Stimulated activated CD8-positive, alpha-beta memory T cell treated with anti-CD3 and anti-CD28 coated beads, Interleukin-15, amount 100 ng/mL, for 24 hours (primary cell): ENCODE data around the gene PGRMC2.

Experiments
- DNase-seq: peaks from one replicate; pipeline ENCODE4 v3.0.0-alpha.2; 2020; ENCODE audit warnings: low read depth

PGRMC2 gene, protein sequence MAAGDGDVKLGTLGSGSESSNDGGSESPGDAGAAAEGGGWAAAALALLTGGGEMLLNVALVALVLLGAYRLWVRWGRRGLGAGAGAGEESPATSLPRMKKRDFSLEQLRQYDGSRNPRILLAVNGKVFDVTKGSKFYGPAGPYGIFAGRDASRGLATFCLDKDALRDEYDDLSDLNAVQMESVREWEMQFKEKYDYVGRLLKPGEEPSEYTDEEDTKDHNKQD

GRCh38 chr4:128287141-128287870, at the start of gene PGRMC2:
Gene PGRMC2, minus strand, starts transcription at chr4:128287813. Its CDS starts 23 bp downstream, at chr4:128287790.
- peak; percentile 9 for DNase-seq

GRCh38 chr4:128335541-128335940, 47.9 kb upstream of the PGRMC2 start:
- no peak for DNase-seq

GRCh38 chr4:128334256-128334655, 46.6 kb upstream of the PGRMC2 start:
- no peak for DNase-seq

DNA sequence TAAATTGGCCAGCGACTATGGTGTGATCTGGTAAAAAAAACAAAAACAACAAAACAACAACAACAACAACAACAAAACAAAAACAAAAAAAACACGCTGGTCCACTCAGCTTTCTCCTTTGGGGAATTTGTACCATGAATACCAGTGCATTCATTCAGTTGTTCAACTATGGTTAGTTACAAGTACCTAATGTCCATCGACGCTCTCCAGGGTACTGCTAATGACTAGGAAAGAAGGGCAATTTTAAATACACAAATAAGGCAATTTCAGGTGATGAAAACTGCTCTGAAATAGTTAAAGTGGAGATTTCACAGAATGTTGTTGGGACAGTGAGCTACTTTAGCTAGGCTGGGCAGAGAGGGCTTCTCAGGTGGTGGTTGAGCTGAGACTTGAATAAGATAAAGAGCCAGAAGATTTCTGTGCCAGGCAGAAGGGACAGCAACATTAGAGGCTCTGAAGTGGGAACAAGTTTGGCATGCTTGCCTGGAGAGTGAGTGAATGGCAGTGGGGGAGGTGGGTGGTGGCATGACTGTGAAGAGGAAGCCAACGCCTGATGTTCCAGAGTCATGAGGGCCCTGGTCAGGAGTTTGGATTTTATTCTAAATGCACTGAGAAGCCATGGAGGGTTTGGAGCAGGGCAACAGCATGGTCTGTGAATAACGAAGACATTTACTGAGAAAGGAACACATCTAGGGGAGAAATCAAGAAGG, 45.9 kb upstream of the PGRMC2 start:
- DNase-seq = no peak

DNA sequence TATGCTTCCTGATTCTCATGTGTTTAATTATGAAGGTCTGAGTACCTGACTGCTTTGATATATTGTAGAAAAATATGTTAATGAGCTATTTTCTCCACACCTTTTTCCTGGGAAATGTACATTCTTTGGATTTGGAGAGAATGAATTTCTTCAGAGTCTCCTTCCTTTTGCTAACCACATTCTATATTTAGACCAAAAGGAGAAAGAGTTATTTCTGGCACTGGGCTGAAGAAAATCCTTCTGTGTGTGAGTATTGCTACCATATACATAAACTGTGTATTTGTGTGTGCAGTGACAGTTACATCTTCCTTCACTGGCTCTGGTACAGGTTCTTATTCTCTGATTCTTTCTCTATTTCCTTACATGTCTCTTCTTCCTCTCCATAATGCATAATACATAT, 44.5 kb upstream of the PGRMC2 start:
- no peak for DNase-seq

- no peak for DNase-seq
Measured at GRCh38 chr4:128329638-128330037, 42.0 kb upstream of the PGRMC2 start.

GRCh38 chr4:128328106-128328505, 40.5 kb upstream of the PGRMC2 start:
- no peak for DNase-seq

GRCh38 chr4:128323401-128323800, 35.8 kb upstream of the PGRMC2 start:
- no peak for DNase-seq

DNA sequence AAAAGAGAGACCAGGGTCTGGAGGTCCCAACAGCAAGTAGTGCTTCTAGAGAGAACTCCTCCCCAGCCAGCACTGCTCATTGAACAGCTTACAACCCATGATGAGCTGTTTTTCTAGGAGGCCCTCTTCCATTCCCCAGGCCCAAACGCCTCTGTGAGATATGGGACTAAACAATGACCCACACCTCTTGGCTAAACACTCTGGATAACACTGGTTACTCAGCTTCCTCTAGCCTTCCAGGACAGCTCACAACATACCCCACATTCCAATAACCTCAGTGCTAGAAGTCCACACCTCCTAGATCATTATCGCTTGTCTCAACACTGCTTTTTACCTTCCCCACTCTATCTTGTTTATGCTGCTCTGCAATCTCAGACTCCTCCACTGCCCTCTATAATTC, 35.4 kb upstream of the PGRMC2 start:
- no peak for DNase-seq

- no peak for DNase-seq
Measured at GRCh38 chr4:128322311-128322710, 34.7 kb upstream of the PGRMC2 start.

GRCh38 chr4:128320656-128321055, 33.0 kb upstream of the PGRMC2 start:
- no peak for DNase-seq

- DNase-seq = no peak
Measured at GRCh38 chr4:128315756-128316520, 28.3 kb upstream of the PGRMC2 start.

DNA sequence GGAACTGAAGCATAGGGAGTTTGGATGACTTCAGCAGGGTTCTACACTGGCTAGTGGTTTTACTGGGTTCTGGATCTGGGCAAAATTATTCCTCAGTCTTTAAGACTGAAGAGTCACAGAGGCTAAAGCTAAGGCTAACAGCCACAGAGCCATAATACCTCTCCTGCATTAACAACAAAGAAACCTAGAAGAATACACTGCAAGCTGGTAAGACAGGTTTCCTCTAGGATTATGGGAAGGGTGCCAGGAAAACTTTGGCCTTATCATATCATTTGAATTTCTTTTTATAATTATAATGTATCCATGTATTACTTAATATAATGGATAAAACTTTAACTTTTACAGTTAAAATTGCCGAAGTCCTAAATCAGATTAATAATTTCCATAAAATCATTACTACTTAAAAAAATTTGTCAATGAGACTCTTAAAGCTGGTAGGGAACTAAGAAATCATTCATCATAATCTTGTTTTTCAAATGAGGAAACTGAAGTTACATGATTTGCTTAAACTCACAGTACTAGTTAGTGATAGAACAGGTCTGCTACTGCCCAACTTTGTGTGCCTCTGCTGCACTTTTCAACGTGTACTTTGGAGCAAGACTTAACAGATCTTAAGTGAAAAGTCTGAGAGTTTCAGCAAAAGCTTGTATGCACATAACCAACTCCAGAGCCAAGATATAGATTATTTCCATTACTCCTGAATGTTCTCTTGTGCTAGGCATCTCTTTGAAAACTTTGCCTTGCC, 24.2 kb upstream of the PGRMC2 start:
- no peak for DNase-seq

DNA sequence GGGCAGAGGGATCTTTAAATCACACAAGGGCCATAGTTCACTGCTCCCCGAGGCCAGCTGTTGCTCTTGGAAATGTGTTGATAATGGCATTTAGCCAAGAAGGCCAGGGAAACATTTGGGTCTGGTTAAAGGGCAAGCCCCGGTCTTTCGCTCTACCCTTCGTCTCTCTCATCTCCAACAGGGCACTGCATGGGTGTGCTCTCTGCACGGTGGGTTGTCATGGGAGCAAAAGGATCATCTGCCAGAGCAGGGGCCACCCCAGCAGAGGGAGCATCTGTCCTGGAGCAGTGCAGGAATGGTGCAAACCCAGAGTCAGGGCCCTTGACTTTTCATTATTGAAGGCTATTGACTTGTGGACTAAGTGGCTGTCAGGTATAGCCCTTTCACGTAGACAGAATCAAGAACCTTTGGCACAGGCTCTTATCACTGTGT, 22.7 kb upstream of the PGRMC2 start:
- no peak for DNase-seq

DNA sequence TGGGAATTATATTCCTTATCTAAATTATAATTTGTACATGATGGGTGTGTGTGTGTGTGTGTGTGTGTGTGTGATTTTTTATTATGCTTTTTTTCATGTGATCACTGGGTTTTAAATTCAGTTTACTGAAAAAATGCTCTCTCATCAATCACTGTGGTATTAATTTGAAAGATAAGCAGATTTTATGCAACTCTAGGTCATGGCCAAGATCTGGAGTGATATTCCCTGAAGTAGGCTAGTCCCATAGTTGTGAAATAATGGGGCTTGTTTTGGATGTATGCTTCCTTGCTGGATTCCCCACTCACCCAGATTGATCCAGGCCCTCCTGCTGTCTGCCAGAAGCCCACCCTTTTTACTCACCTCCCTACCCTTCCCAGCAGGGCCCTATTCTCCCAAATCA, 22.0 kb upstream of the PGRMC2 start:
- DNase-seq = no peak

GRCh38 chr4:128308986-128309385, 21.4 kb upstream of the PGRMC2 start:
- no peak for DNase-seq

DNA sequence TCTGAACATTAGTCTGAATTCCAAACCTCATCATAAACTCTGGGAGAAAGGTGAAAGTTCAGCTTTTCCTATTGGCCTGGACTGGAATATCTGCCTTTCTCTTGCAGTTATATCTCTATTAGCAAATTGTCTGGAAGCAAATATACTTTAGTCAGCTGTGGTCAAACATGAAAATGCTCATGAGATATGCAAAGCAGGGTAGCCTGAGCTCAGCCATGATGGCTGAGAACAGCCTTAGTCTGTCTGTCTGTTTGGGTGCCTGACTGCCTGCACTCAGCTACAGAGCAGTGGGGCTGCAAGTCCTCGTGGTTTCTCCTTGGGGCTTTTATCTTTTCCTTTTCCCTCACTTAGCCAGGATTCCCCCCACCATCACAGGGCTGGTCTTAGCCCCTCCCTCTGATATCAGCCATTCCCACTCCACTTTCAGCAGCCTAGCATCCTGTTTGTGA, 19.5 kb upstream of the PGRMC2 start:
- DNase-seq = no peak

- DNase-seq = no peak
Measured at GRCh38 chr4:128305942-128306341, 18.3 kb upstream of the PGRMC2 start.

- no peak for DNase-seq
Measured at GRCh38 chr4:128303986-128304385, 16.4 kb upstream of the PGRMC2 start.

DNA sequence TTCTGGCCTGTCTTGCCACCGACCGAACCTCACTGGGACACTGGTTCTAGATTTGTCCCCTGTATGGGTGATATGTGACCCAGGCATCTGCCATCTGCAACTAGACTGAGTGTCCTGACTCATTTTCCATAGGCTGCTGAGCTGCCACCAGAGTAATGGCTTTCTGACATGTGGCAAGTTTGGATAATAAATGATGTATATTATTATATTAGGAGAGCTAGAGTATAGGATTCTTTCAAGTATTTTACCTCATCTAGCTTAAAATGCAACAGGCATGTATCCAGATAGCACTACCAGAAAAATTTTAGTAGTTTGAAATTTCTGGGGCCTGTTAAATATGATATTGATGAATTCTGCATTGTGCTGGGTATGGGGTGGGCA, 15.8 kb upstream of the PGRMC2 start:
- no peak for DNase-seq

- DNase-seq = no peak
Measured at GRCh38 chr4:128301979-128302378, 14.4 kb upstream of the PGRMC2 start.

GRCh38 chr4:128299848-128300247, 12.2 kb upstream of the PGRMC2 start:
- DNase-seq = no peak
